Measurements from ENCODE around the gene DYDC1.

GRCh38 chr10:80320377-80320776, 36.2 kb downstream of the DYDC1 start:
- TF ChIP-seq CTCF (IDR thresholded peaks at IDR 0.05): no peak
- TF ChIP-seq POLR2A (IDR thresholded peaks at IDR 0.05): no peak
